GM12878 (cell line): ENCODE measurements around the gene MTM1. TPM values are rescaled to one million over a fixed set of nuclear protein-coding genes. Genes with fewer than 3 reads are reported as not detected.

Experiments
- ATAC-seq: fragments of 200-7000 bp; cut with Tn5 transposase; 3 replicates; pipeline ENCODE4 v1.9.1; 2020; ENCODE audit warnings: mild to moderate bottlenecking, moderate library complexity
- BruUV-seq: library from RNA; stranded (reverse); fragments of 400-500 nt; replicated peaks from 2 replicates; lab custom pipeline; 2021; lab: Mats Ljungman, UMichigan
- CTCF ChIA-PET: fragments of 300-600 bp; sonication (Branson Sonifier 250); formaldehyde crosslinking; extraction: SDS; loops from one replicate; lab custom pipeline; 2021; ENCODE audit warnings: inconsistent platforms; lab: Yijun Ruan, JAX
- POLR2A ChIA-PET: fragments of 350-600 bp; formaldehyde crosslinking; extraction: SDS; loops from one replicate; lab custom pipeline; 2021; ENCODE audit warnings: inconsistent platforms; lab: Charles Lee
- RAD21 ChIA-PET: fragments of 300-600 bp; sonication (Branson Sonifier 250); formaldehyde crosslinking; loops from one replicate; lab custom pipeline; 2023; ENCODE audit warnings: antibody characterized with exemption; ENCODE audit not compliant: unreplicated experiment; lab: Charles Lee
- SMC1A ChIA-PET: fragments of 300-600 bp; sonication (Branson Sonifier 250); formaldehyde crosslinking; loops from one replicate; lab custom pipeline; 2023; ENCODE audit not compliant: unreplicated experiment, uncharacterized antibody; lab: Charles Lee
- DNase-seq: peaks from one replicate; pipeline ENCODE4 v3.0.0-alpha.2; 2011; ENCODE audit warnings: low read depth, low spot score
- FAIRE-seq: peaks from 3 replicates; lab custom pipeline; 2011; peaks lifted over from hg19 to GRCh38; lab: Jason Lieb, UNC
- H2AFZ ChIP-seq: 2 replicates; pipeline ENCODE4 v1.6.0; 2011; ENCODE audit warnings: low read depth, low read length, control low read depth; ENCODE audit not compliant: control insufficient read depth
- H3K27ac ChIP-seq: 2 replicates; pipeline ENCODE4 v1.5.1; 2011; ENCODE audit warnings: control low read depth; ENCODE audit not compliant: control insufficient read depth, insufficient read depth
- H3K27me3 ChIP-seq, 2 experiments: replicated peaks in 1 of 2; 2 replicates each; pipeline versions ENCODE4 v1.6.0 to v1.6.1; 2011; ENCODE audit warnings: low read length in 1 of 2; ENCODE audit not compliant: control insufficient read depth in 2 of 2, insufficient read depth in 2 of 2
- H3K36me3 ChIP-seq, 2 experiments: 2 replicates each; pipeline ENCODE4 v1.5.1; 2011; ENCODE audit warnings: low read length in 1 of 2; ENCODE audit not compliant: control insufficient read depth in 2 of 2, insufficient read depth in 2 of 2
- H3K4me1 ChIP-seq: 2 replicates; pipeline ENCODE4 v1.6.1; 2011; ENCODE audit warnings: mild to moderate bottlenecking, low read length, moderate library complexity, mixed read lengths; ENCODE audit not compliant: control insufficient read depth, insufficient read depth
- H3K4me2 ChIP-seq: 2 replicates; pipeline ENCODE4 v1.6.0; 2011; ENCODE audit warnings: control low read depth; ENCODE audit not compliant: control insufficient read depth, insufficient read depth
- H3K4me3 ChIP-seq: fragments of 200-600 bp; sonication (generic); 2 replicates; pipeline ENCODE4 v1.5.1; 2016
- H3K79me2 ChIP-seq: 2 replicates; pipeline ENCODE4 v1.6.0; 2011; ENCODE audit warnings: low read length; ENCODE audit not compliant: control insufficient read depth, insufficient read depth
- H3K9ac ChIP-seq: 2 replicates; pipeline ENCODE4 v1.8.0; 2011; ENCODE audit warnings: low read length, control low read depth, mixed read lengths; ENCODE audit not compliant: control insufficient read depth, insufficient read depth
- H3K9me3 ChIP-seq: replicated peaks from 3 replicates; pipeline ENCODE4 v1.5.1; 2011; ENCODE audit warnings: mild to moderate bottlenecking, low read length; ENCODE audit not compliant: control insufficient read depth, insufficient read depth
- H4K20me1 ChIP-seq: 2 replicates; pipeline ENCODE4 v1.6.0; 2011; ENCODE audit not compliant: control insufficient read depth, insufficient read depth
- HDAC2 ChIP-seq: fragments of 200-600 bp; sonication (generic); IDR thresholded peaks from 2 replicates; pipeline ENCODE4 v1.6.1; 2017
- NR2F1 ChIP-seq: fragments of 450-650 bp; conservative IDR thresholded peaks from 2 replicates; pipeline ENCODE4 v1.6.1; 2017; ENCODE audit warnings: mild to moderate bottlenecking
- WGBS: methylation state at CpG from one replicate; pipeline ENCODE4 v1.1.6; 2016; ENCODE audit warnings: low lambda C conversion rate; ENCODE audit not compliant: insufficient replicate concordance, insufficient coverage; ENCODE audit errors: missing lambda C conversion rate; 5-methylcytosine and 5-hydroxymethylcytosine counted together
- in situ Hi-C: fragments of 300-500 bp; cut with MboI; formaldehyde crosslinking; loops from 9 replicates; pipeline ENCODE4 v1.14.3; 2018; ENCODE audit warnings: mixed read lengths
- intact Hi-C: fragments of 100-400 bp; cut with micrococcal nuclease; formaldehyde crosslinking; loops from one replicate; pipeline ENCODE4 v1.14.2; 2022; ENCODE audit not compliant: unreplicated experiment
- polyA plus RNA-seq, 11 experiments: library from polyadenylated mRNA; depleted of rRNA in 4 of 11; unstranded in 6 of 11; stranded (reverse) in 5 of 11; fragments of >200 nt; fragmentation: Nextera tagmentation in 4 of 11; fragmentation: Illumina TruSeq in 1 of 11; extraction: Ambion mirVana in 4 of 11; extraction: Trizol in 1 of 11; gene quantifications; 1 replicate in 1 of 11; 2 replicates in 10 of 11; pipeline versions ENCODE4 v1.2.1 to v1.2.3, GENCODE V29; 2011 to 2016; ENCODE audit warnings: inconsistent platforms in 2 of 11, missing spikeins in 2 of 11, low read depth in 1 of 11
- total RNA-seq, 4 experiments: library from RNA; depleted of rRNA in 3 of 4; stranded (reverse); fragments of >200 nt in 3 of 4; fragmentation: Illumina TruSeq in 1 of 4; extraction: Trizol in 1 of 4; gene quantifications; 2 replicates each; pipeline versions ENCODE4 v1.2.1 to v1.2.3, GENCODE V29; 2013 to 2021
- TF ChIP-seq, protein P1 (sequence below): IDR thresholded peaks from 2 replicates; pipeline ENCODE4 v1.6.1; 2011; ENCODE audit warnings: mild to moderate bottlenecking, low read depth, low read length, moderate library complexity; ENCODE audit not compliant: insufficient replicate concordance
- TF ChIP-seq, protein P2 (sequence below): fragments of 150-350 bp; IDR thresholded peaks from 2 replicates; pipeline ENCODE4 v1.6.1; 2014; ENCODE audit warnings: mild to moderate bottlenecking, low read depth, low read length
- TF ChIP-seq, protein P3 (sequence below): IDR thresholded peaks from 2 replicates; pipeline ENCODE4 v1.6.1; 2012; ENCODE audit warnings: low read length, inconsistent platforms
- TF ChIP-seq, protein P4 (sequence below): fragments of 450-650 bp; IDR thresholded peaks from 2 replicates; pipeline ENCODE4 v1.6.1; 2016; ENCODE audit warnings: mild to moderate bottlenecking

MTM1 gene
- total and polyA plus RNA-seq, 10 of the 15 experiments (the other 5 are each of a cell fraction or from before 2014, with no cell fraction given) = 3.9 to 13.3 (median 8.4) TPM

DNA sequence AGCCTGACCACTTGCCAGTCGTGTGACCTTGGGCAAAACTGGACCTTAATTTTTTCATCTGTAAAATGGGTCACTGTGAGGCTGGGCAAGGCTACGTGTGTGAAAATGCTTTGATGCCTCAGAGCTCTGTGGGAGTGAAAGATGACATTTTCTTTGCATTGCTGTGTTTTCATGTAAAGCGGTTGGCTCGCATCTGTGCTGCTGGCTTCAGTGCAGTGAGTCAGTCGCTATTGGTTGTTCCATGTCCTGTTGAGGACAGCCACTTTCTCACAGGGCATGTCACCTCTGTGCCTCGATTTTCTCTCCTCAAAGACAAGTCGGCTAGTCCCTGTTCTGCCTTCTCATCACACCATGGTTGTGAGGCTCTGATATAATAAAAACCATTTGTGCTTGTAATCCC lies 129.2 kb downstream of the MTM1 start (continued):
- TF ChIP-seq, protein P1, sequence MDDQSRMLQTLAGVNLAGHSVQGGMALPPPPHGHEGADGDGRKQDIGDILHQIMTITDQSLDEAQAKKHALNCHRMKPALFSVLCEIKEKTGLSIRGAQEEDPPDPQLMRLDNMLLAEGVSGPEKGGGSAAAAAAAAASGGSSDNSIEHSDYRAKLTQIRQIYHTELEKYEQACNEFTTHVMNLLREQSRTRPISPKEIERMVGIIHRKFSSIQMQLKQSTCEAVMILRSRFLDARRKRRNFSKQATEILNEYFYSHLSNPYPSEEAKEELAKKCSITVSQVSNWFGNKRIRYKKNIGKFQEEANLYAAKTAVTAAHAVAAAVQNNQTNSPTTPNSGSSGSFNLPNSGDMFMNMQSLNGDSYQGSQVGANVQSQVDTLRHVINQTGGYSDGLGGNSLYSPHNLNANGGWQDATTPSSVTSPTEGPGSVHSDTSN = no peak

DNA sequence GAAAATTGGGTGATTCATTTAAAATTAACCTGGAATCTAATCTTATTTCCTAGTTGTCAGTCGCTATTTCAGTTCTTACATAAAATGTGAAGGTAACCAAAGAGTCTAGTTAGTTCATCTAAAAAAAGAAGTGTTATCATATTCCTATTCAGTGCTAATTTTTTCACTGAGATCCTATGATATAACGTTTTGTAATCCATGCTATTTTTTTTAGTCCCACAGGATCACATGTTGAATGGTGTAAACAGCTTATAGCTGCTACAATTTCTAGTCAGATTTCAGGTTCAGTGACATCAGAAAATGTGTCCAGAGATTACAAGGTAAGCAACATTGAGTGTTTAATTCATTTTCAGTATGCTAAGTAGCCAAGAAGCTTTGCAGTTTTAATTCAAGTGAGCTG lies 130.6 kb downstream of the MTM1 start:
- Histone ChIP-seq H3K79me2 (peaks cover 33% of the 10 kb centered on the region), H3K4me2 (no peak overlapping the region), H4K20me1 (no peaks in the 10 kb centered on the region), H3K9ac (no peak overlapping the region), H3K4me3 (no peak overlapping the region), H2AFZ (no peak overlapping the region), H3K27me3 (no peaks in the 10 kb centered on the region), H3K27ac (no peak overlapping the region), H3K4me1 (peaks cover 10% of the 10 kb centered on the region; the same call in 1 of the 2 replicates), H3K9me3 (no peaks in the 10 kb centered on the region), H3K36me3 (0 out of 4 replicates have a peak, but pooled peaks cover 0 to 2% of the 10 kb centered on the region in 2 experiments)
- FAIRE-seq (no peak), DNase-seq (no peak), ATAC-seq (no peak)
- intact Hi-C loops = loop anchor here (5.0 kb wide), 1 partner anchor 127 kb away; no protein-coding TSS in a partner anchor
- CTCF ChIA-PET = interaction anchor here (0.8 to 12.8 kb wide), 7 partner anchors 9 to 152 kb away, joined by 3 to 106 read pairs (median 7); no protein-coding TSS in a partner anchor
- RAD21 ChIA-PET = interaction anchor here (1.9 to 3.9 kb wide), 4 partner anchors 12 to 17 kb away, joined by 5 to 16 read pairs (median 8); no protein-coding TSS in a partner anchor
- TF ChIP-seq, protein P2, sequence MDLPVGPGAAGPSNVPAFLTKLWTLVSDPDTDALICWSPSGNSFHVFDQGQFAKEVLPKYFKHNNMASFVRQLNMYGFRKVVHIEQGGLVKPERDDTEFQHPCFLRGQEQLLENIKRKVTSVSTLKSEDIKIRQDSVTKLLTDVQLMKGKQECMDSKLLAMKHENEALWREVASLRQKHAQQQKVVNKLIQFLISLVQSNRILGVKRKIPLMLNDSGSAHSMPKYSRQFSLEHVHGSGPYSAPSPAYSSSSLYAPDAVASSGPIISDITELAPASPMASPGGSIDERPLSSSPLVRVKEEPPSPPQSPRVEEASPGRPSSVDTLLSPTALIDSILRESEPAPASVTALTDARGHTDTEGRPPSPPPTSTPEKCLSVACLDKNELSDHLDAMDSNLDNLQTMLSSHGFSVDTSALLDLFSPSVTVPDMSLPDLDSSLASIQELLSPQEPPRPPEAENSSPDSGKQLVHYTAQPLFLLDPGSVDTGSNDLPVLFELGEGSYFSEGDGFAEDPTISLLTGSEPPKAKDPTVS = no peak
- TF ChIP-seq HDAC2 (no peak), NR2F1 (no peak)
- TF ChIP-seq, protein P3, sequence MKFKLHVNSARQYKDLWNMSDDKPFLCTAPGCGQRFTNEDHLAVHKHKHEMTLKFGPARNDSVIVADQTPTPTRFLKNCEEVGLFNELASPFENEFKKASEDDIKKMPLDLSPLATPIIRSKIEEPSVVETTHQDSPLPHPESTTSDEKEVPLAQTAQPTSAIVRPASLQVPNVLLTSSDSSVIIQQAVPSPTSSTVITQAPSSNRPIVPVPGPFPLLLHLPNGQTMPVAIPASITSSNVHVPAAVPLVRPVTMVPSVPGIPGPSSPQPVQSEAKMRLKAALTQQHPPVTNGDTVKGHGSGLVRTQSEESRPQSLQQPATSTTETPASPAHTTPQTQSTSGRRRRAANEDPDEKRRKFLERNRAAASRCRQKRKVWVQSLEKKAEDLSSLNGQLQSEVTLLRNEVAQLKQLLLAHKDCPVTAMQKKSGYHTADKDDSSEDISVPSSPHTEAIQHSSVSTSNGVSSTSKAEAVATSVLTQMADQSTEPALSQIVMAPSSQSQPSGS = no peak
- TF ChIP-seq, protein P4, sequence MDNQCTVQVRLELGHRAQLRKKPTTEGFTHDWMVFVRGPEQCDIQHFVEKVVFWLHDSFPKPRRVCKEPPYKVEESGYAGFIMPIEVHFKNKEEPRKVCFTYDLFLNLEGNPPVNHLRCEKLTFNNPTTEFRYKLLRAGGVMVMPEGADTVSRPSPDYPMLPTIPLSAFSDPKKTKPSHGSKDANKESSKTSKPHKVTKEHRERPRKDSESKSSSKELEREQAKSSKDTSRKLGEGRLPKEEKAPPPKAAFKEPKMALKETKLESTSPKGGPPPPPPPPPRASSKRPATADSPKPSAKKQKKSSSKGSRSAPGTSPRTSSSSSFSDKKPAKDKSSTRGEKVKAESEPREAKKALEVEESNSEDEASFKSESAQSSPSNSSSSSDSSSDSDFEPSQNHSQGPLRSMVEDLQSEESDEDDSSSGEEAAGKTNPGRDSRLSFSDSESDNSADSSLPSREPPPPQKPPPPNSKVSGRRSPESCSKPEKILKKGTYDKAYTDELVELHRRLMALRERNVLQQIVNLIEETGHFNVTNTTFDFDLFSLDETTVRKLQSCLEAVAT = no peak
- 42% methylated on average over 2 of the region's 2 CpGs for WGBS
- POLR2A ChIA-PET = no interaction called here
- SMC1A ChIA-PET = interaction anchor here (0.6 to 4.6 kb wide), 6 partner anchors 11 to 93 kb away, joined by 3 to 26 read pairs (median 15); no protein-coding TSS in a partner anchor
- BruUV-seq = no TSS peak
- in situ Hi-C loops = loop anchor here (25.0 kb wide), 1 partner anchor 1187 kb away; the partner anchor contains the start of gene IDS
